ENCODE data around the gene TEAD3.

GRCh38 chr6:35461270-35461669, 35.6 kb downstream of the TEAD3 start:
- no peak for TF ChIP-seq CTCF (IDR thresholded peaks at IDR 0.05)
- no peak for TF ChIP-seq POLR2A (IDR thresholded peaks at IDR 0.05)
